GM18498 (cell line): ENCODE data around the gene SMCO2.

Experiments used
- ATAC-seq: cut with Tn5 transposase; IDR thresholded peaks from one replicate; pipeline ENCODE4 v1.9.1; 2021; ENCODE audit warnings: mild to moderate bottlenecking, moderate library complexity; ENCODE audit not compliant: unreplicated experiment

Gene SMCO2

DNA sequence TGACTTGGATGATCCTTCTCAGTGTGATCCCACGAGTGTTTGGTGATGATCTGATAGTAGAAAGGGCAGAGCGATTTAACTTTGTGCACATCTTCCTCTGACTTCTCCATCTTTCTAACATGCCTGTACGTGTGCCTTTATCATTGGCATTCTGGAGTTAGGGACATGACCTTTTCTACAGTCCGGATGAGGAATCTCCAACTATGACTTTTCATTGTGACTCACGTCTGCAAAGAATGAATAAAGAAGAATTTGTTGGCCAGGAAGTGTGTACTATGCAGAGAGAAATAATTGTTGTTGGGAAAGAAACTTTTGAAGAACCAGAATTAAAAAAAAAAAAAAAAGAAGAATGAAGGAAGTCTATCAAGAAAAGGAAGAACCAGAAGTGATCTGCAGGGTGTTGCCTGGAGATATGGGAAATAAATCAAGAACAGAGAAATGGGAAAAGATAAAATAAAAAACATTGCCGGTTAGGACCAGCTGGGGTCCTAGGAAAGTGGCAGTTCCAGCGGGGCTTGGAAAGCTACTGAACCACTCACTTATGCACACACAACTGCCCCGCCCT lies 102.8 kb downstream of the SMCO2 start:
- no peak for ATAC-seq

- no peak for ATAC-seq
Observed at GRCh38 chr12:27549801-27550652, 103.5 kb downstream of the SMCO2 start.

DNA sequence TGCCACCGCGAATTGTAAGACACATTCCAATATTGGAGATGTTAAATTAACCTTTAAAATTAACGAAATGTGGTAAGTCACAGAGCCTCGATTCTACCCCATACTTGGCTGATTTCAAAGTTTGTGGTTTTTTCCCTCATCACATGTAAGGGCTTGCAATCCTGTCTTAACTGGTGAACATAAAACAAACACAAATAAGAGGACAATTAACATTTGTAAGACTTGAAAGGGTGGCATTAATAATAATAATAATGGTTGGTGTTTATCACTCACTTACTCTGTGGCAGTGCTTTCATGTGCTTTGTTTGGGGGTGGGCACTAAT lies 104.1 kb downstream of the SMCO2 start:
- no peak for ATAC-seq

GRCh38 chr12:27551172-27551840 lies 104.8 kb downstream of the SMCO2 start:
- no peak for ATAC-seq
